Effector memory CD8-positive, alpha-beta T cell (primary cell): Measurements from ENCODE around the gene LRRC28.
"Not testable (repeated sequence)": the region's sequence is repeated elsewhere in the genome, so short reads cannot be mapped to it uniquely, and the experiment has no call there.

ENCODE experiments used
- ATAC-seq: fragments of 150-1000 bp; cut with Tn5 transposase; replicated peaks from 2 replicates; pipeline ENCODE4 v1.10.0; 2021; ENCODE audit warnings: mild to moderate bottlenecking, moderate library complexity
- DNase-seq, 3 experiments: peaks; one replicate each; pipeline ENCODE4 v3.0.0; 2021
- H3K27ac Mint-ChIP-seq, 2 donors: one replicate each; pipeline ENCODE4 v1.8.0; 2022; ENCODE audit warnings: mild to moderate bottlenecking in 2 of 2, mixed read lengths in 2 of 2, moderate library complexity in 2 of 2
- H3K27me3 Mint-ChIP-seq, 2 donors: one replicate each; pipeline ENCODE4 v1.8.0; 2022; ENCODE audit warnings: mixed read lengths in 2 of 2
- H3K36me3 Mint-ChIP-seq: one replicate; pipeline ENCODE4 v1.8.0; 2022; ENCODE audit warnings: mild to moderate bottlenecking, moderate library complexity, mixed read lengths; ENCODE audit not compliant: insufficient read depth
- H3K4me1 Mint-ChIP-seq, 2 donors: one replicate each; pipeline ENCODE4 v1.8.0; 2022; ENCODE audit warnings: low read depth in 2 of 2, mixed read lengths in 2 of 2
- H3K4me3 Mint-ChIP-seq, 2 donors: one replicate each; pipeline ENCODE4 v1.8.0; 2022; ENCODE audit warnings: mild to moderate bottlenecking in 2 of 2, mixed read lengths in 2 of 2, moderate library complexity in 2 of 2
- H3K9me3 Mint-ChIP-seq, 2 donors: one replicate each; pipeline ENCODE4 v1.8.0; 2022; ENCODE audit warnings: mixed read lengths in 2 of 2

Gene LRRC28

GRCh38 chr15:99385865-99386264 is 134.6 kb downstream of the LRRC28 start:
- peaks cover 9% of the 10 kb centered on the region for H3K36me3 Mint-ChIP-seq
- peaks cover 0 to 2% of the 10 kb centered on the region in 2 donors for H3K4me1 Mint-ChIP-seq
- no peak for ATAC-seq
- H3K27ac Mint-ChIP-seq: no peak overlapping the region
- no peaks in the 10 kb centered on the region for H3K9me3 Mint-ChIP-seq
- DNase-seq: no peak
- H3K4me3 Mint-ChIP-seq: no peak overlapping the region
- no peaks in the 10 kb centered on the region for H3K27me3 Mint-ChIP-seq

- ATAC-seq (no peak), DNase-seq (no peak)
- Mint-ChIP-seq H3K4me1 (peaks cover 0 to 2% of the 10 kb centered on the region in 2 donors), H3K27me3 (no peaks in the 10 kb centered on the region), H3K27ac (no peak overlapping the region), H3K4me3 (no peak overlapping the region), H3K9me3 (no peaks in the 10 kb centered on the region), H3K36me3 (peaks cover 9% of the 10 kb centered on the region)
Measured at GRCh38 chr15:99386391-99386790, 135.1 kb downstream of the LRRC28 start.

- Mint-ChIP-seq H3K4me3 (no peak overlapping the region), H3K9me3 (peaks cover 0 to 1% of the 10 kb centered on the region in 2 donors), H3K4me1 (peaks cover 0 to 2% of the 10 kb centered on the region in 2 donors), H3K36me3 (peaks cover 9% of the 10 kb centered on the region), H3K27me3 (no peaks in the 10 kb centered on the region), H3K27ac (no peak overlapping the region)
- ATAC-seq (no peak), DNase-seq (no peak)
Measured at GRCh38 chr15:99387421-99388168, 136.3 kb downstream of the LRRC28 start.

GRCh38 chr15:99390667-99391066 is 139.4 kb downstream of the LRRC28 start:
- peaks cover 9% of the 10 kb centered on the region for H3K36me3 Mint-ChIP-seq
- H3K4me3 Mint-ChIP-seq: no peak overlapping the region
- H3K4me1 Mint-ChIP-seq: peaks cover 0 to 2% of the 10 kb centered on the region in 2 donors
- DNase-seq (no peak), ATAC-seq (no peak)
- no peaks in the 10 kb centered on the region for H3K27me3 Mint-ChIP-seq
- H3K27ac Mint-ChIP-seq: no peak overlapping the region
- H3K9me3 Mint-ChIP-seq: peaks cover 4 to 8% of the 10 kb centered on the region in 2 donors

- Mint-ChIP-seq H3K4me1 (no peaks in the 10 kb centered on the region), H3K9me3 (peaks cover 8% of the 10 kb centered on the region in 2 donors), H3K27me3 (peaks cover 1 to 2% of the 10 kb centered on the region in 2 donors), H3K27ac (no peak overlapping the region), H3K4me3 (no peak overlapping the region), H3K36me3 (no peaks in the 10 kb centered on the region)
- DNase-seq (no peak), ATAC-seq (no peak)
Measured at GRCh38 chr15:99393641-99394040, 142.4 kb downstream of the LRRC28 start.

- H3K27me3 Mint-ChIP-seq: peaks cover 8 to 9% of the 10 kb centered on the region in 2 donors
- ATAC-seq: no peak
- H3K27ac Mint-ChIP-seq: no peak overlapping the region
- no peak for DNase-seq
- H3K36me3 Mint-ChIP-seq: no peaks in the 10 kb centered on the region
- H3K4me1 Mint-ChIP-seq: no peaks in the 10 kb centered on the region
- H3K9me3 Mint-ChIP-seq: peaks cover 8% of the 10 kb centered on the region in 2 donors
- H3K4me3 Mint-ChIP-seq: no peak overlapping the region
Measured at GRCh38 chr15:99396375-99396774, 145.1 kb downstream of the LRRC28 start.

- Mint-ChIP-seq H3K4me3 (no peak overlapping the region), H3K27me3 (peaks cover 16 to 31% of the 10 kb centered on the region in 2 donors), H3K27ac (no peak overlapping the region), H3K9me3 (peaks cover 0 to 6% of the 10 kb centered on the region in 2 donors), H3K36me3 (no peaks in the 10 kb centered on the region), H3K4me1 (no peaks in the 10 kb centered on the region)
- no peak for DNase-seq
- no peak for ATAC-seq
Measured at GRCh38 chr15:99399061-99399460, 147.8 kb downstream of the LRRC28 start.

- no peaks in the 10 kb centered on the region for H3K36me3 Mint-ChIP-seq
- H3K27me3 Mint-ChIP-seq: peaks cover 18 to 34% of the 10 kb centered on the region in 2 donors
- no peak for DNase-seq
- H3K4me3 Mint-ChIP-seq: no peak overlapping the region
- peaks cover 0 to 5% of the 10 kb centered on the region in 2 donors for H3K9me3 Mint-ChIP-seq
- H3K27ac Mint-ChIP-seq: no peak overlapping the region
- ATAC-seq: no peak
- H3K4me1 Mint-ChIP-seq: no peaks in the 10 kb centered on the region
Measured at GRCh38 chr15:99399618-99400017, 148.3 kb downstream of the LRRC28 start.

GRCh38 chr15:99401216-99401615 is 149.9 kb downstream of the LRRC28 start:
- H3K27ac Mint-ChIP-seq, ATAC-seq, H3K4me1 Mint-ChIP-seq, DNase-seq, H3K36me3 Mint-ChIP-seq, H3K9me3 Mint-ChIP-seq, H3K4me3 Mint-ChIP-seq: not testable (repeated sequence)
- peaks cover 25 to 50% of the 10 kb centered on the region in 2 donors for H3K27me3 Mint-ChIP-seq

GRCh38 chr15:99402014-99402729 is 150.9 kb downstream of the LRRC28 start:
- no peak for ATAC-seq
- no peak overlapping the region for H3K4me3 Mint-ChIP-seq
- no peaks in the 10 kb centered on the region for H3K36me3 Mint-ChIP-seq
- no peak for DNase-seq
- no peak overlapping the region for H3K27ac Mint-ChIP-seq
- H3K27me3 Mint-ChIP-seq: peaks cover 25 to 55% of the 10 kb centered on the region in 2 donors
- H3K9me3 Mint-ChIP-seq: no peaks in the 10 kb centered on the region
- no peaks in the 10 kb centered on the region for H3K4me1 Mint-ChIP-seq

GRCh38 chr15:99403597-99403996 is 152.3 kb downstream of the LRRC28 start:
- H3K9me3 Mint-ChIP-seq: no peaks in the 10 kb centered on the region
- no peak overlapping the region for H3K4me3 Mint-ChIP-seq
- ATAC-seq (no peak), DNase-seq (no peak)
- H3K27ac Mint-ChIP-seq: no peak overlapping the region
- H3K27me3 Mint-ChIP-seq: peaks cover 24 to 68% of the 10 kb centered on the region in 2 donors
- no peaks in the 10 kb centered on the region for H3K36me3 Mint-ChIP-seq
- peaks cover 0 to 2% of the 10 kb centered on the region in 2 donors for H3K4me1 Mint-ChIP-seq

- no peak for ATAC-seq
- H3K27ac Mint-ChIP-seq: no peak overlapping the region
Measured at GRCh38 chr15:99404454-99404853, 153.2 kb downstream of the LRRC28 start.

GRCh38 chr15:99406120-99406519 is 154.8 kb downstream of the LRRC28 start:
- Mint-ChIP-seq H3K4me3 (no peak overlapping the region), H3K4me1 (peaks cover 0 to 2% of the 10 kb centered on the region in 2 donors), H3K27me3 (peaks cover 16 to 60% of the 10 kb centered on the region in 2 donors), H3K36me3 (no peaks in the 10 kb centered on the region), H3K9me3 (no peaks in the 10 kb centered on the region), H3K27ac (no peak overlapping the region)
- no peak for DNase-seq
- ATAC-seq: no peak

More at GRCh38 chr15:99404454-99404853, 153.2 kb downstream of the LRRC28 start:
- Mint-ChIP-seq H3K36me3 (no peaks in the 10 kb centered on the region), H3K4me3 (no peak overlapping the region), H3K9me3 (no peaks in the 10 kb centered on the region), H3K27me3 (peaks cover 16 to 60% of the 10 kb centered on the region in 2 donors), H3K4me1 (peaks cover 0 to 2% of the 10 kb centered on the region in 2 donors)
- DNase-seq: no peak
